HepG2 (cell line): ENCODE measurements around the gene NYNRIN. TPM values are rescaled to one million over a fixed set of nuclear protein-coding genes. Genes with fewer than 3 reads are reported as not detected.

Experiments
- ATM ChIP-seq: fragments of 450-650 bp; IDR thresholded peaks from 2 replicates; pipeline ENCODE4 v1.7.1; 2017; ENCODE audit warnings: mild to moderate bottlenecking, borderline replicate concordance
- CREB1 ChIP-seq, 2 experiments: fragments of 450-650 bp in 1 of 2; IDR thresholded peaks; 2 replicates each; pipeline ENCODE4 v1.6.1; 2016 to 2017; ENCODE audit warnings: control low read depth in 1 of 2, mild to moderate bottlenecking in 1 of 2, missing compliant biosample characterization in 1 of 2, missing genetic modification characterization in 1 of 2
- ETV6 ChIP-seq: sonication (generic); formaldehyde crosslinking; conservative IDR thresholded peaks from 2 replicates; pipeline ENCODE4 v1.4.0; 2020; ENCODE audit warnings: missing genetic modification reagents
- FOXA3 ChIP-seq: IDR thresholded peaks from 2 replicates; pipeline ENCODE4 v1.6.1; 2016; ENCODE audit warnings: missing genetic modification reagents, missing compliant biosample characterization
- HHEX ChIP-seq: IDR thresholded peaks from 2 replicates; pipeline ENCODE4 v1.6.1; 2016; ENCODE audit warnings: control low read depth
- HMG20B ChIP-seq: conservative IDR thresholded peaks from 2 replicates; pipeline ENCODE4 v1.6.1; 2016; ENCODE audit warnings: missing genetic modification reagents, missing compliant biosample characterization
- LCORL ChIP-seq, 2 experiments: fragments of 450-650 bp in 1 of 2; sonication (generic) in 1 of 2; formaldehyde crosslinking in 1 of 2; IDR thresholded peaks; 2 replicates each; pipeline versions ENCODE4 v1.5.0 to v1.6.1; 2017 to 2020; ENCODE audit warnings: antibody characterized with exemption in 1 of 2, missing genetic modification reagents in 1 of 2
- RBM39 ChIP-seq: fragments of 200-400 bp; formaldehyde crosslinking; IDR thresholded peaks from one replicate; pipeline ENCODE4 v1.6.1; 2018; ENCODE audit warnings: antibody characterized with exemption, mild to moderate bottlenecking, low read depth, low read length; ENCODE audit not compliant: poor library complexity, severe bottlenecking
- TMF1 ChIP-seq: sonication (generic); formaldehyde crosslinking; IDR thresholded peaks from 2 replicates; pipeline ENCODE4 v1.8.1; 2022; ENCODE audit warnings: low read depth, missing genetic modification reagents
- WIZ ChIP-seq: sonication (generic); formaldehyde crosslinking; IDR thresholded peaks from 2 replicates; pipeline ENCODE4 v1.5.1; 2020; ENCODE audit warnings: mild to moderate bottlenecking, missing genetic modification reagents
- ZBTB8A ChIP-seq: sonication (generic); formaldehyde crosslinking; IDR thresholded peaks from 2 replicates; pipeline ENCODE4 v1.4.0; 2020; ENCODE audit warnings: mild to moderate bottlenecking, low read depth, missing genetic modification reagents, borderline replicate concordance
- ZMAT3 ChIP-seq: sonication (generic); formaldehyde crosslinking; conservative IDR thresholded peaks from 2 replicates; pipeline ENCODE4 v1.7.0; 2021; ENCODE audit warnings: missing genetic modification reagents
- ZNF205 ChIP-seq: IDR thresholded peaks from 2 replicates; pipeline ENCODE4 v1.6.1; 2018; ENCODE audit warnings: missing biosample characterization, missing genetic modification reagents
- polyA plus RNA-seq, 8 experiments: library from polyadenylated mRNA; depleted of rRNA in 3 of 8; stranded (reverse) in 7 of 8; unstranded in 1 of 8; fragments of >200 nt; fragmentation: Illumina TruSeq in 4 of 8; extraction: Trizol in 4 of 8; gene quantifications; 2 replicates each; pipeline versions ENCODE4 v1.2.1 to v1.2.3, GENCODE V29; 2011 to 2016; ENCODE audit warnings: low read depth in 4 of 8, missing spikeins in 1 of 8, mixed read lengths in 1 of 8; ENCODE audit not compliant: insufficient read depth in 1 of 8
- total RNA-seq, 5 experiments: library from RNA; depleted of rRNA; stranded (reverse); fragments of >200 nt; fragmentation: Illumina TruSeq; extraction: Trizol; gene quantifications; 2 replicates each; pipeline ENCODE4 v1.2.3, GENCODE V29; 2016; ENCODE audit warnings: low read depth in 1 of 5
- TF ChIP-seq, protein P1 (sequence below), 2 experiments: sonication (generic) in 1 of 2; formaldehyde crosslinking in 1 of 2; IDR thresholded peaks; 2 replicates each; pipeline versions ENCODE4 v1.4.0 to v1.6.1; 2016 to 2020; ENCODE audit warnings: borderline replicate concordance in 1 of 2, low read depth in 1 of 2, mild to moderate bottlenecking in 1 of 2, missing genetic modification reagents in 1 of 2
- TF ChIP-seq, protein P2 (sequence below): sonication (generic); formaldehyde crosslinking; IDR thresholded peaks from 2 replicates; pipeline ENCODE4 v1.5.1; 2020; ENCODE audit warnings: missing genetic modification reagents, mild to moderate bottlenecking, borderline replicate concordance
- TF ChIP-seq, protein P3 (sequence below): sonication (generic); formaldehyde crosslinking; IDR thresholded peaks from 2 replicates; pipeline ENCODE4 v1.5.0; 2020; ENCODE audit warnings: missing genetic modification reagents
- TF ChIP-seq, protein P4 (sequence below): sonication (generic); formaldehyde crosslinking; IDR thresholded peaks from 2 replicates; pipeline ENCODE4 v1.5.1; 2020; ENCODE audit warnings: mild to moderate bottlenecking, missing genetic modification reagents, moderate library complexity
- TF ChIP-seq, protein P5 (sequence below): IDR thresholded peaks from 2 replicates; pipeline ENCODE4 v1.6.1; 2018; ENCODE audit warnings: missing genetic modification reagents

The NYNRIN gene
- total and polyA plus RNA-seq, 2 of the 13 experiments (the other 11 are each of a cell fraction or from before 2014, with no cell fraction given): 0.63 to 1.1 TPM

DNA sequence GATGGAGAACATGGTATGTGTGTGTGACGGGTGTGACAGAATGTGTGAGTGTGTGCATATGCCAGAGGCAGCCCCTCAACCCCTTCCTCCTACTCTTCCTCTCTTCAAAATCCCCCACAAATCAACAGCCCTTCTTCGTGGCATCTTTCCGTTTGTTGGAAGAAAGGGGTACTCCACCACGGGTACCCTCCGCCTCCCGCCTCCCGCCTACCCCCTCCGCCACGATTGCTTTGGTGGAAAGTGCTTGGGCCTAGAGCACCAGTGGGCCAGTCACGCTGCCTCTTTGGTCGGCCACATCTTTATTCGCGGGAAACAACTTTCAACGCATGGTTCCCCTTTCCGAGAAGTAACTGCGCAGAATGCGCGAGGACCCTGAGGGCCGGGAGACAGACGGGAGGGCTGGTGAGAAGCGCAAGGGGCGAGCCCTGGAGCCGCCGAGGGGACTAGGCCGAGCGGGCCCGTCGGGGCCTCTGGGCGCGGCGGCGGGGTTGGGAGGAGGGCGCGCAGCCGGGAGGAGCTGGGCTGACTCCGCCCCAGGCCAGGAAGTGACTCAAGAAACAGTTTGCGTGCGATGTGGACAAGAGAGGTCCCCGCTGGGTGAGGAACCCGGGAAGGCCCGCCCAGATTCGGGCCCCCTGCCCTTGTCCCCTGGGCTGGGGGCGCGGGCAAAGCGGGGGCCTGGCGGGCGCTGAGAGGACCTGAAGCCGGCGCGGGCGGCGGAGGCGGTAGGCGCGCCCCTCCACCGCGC lies 30.8 kb downstream of the NYNRIN start, which contains the start of the genes CBLN3 and KHNYN (continued):
- TF ChIP-seq, protein P1, sequence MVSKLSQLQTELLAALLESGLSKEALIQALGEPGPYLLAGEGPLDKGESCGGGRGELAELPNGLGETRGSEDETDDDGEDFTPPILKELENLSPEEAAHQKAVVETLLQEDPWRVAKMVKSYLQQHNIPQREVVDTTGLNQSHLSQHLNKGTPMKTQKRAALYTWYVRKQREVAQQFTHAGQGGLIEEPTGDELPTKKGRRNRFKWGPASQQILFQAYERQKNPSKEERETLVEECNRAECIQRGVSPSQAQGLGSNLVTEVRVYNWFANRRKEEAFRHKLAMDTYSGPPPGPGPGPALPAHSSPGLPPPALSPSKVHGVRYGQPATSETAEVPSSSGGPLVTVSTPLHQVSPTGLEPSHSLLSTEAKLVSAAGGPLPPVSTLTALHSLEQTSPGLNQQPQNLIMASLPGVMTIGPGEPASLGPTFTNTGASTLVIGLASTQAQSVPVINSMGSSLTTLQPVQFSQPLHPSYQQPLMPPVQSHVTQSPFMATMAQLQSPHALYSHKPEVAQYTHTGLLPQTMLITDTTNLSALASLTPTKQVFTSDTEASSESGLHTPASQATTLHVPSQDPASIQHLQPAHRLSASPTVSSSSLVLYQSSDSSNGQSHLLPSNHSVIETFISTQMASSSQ (IDR thresholded peaks at IDR 0.05; ENCODE audit: low read depth): no peak
- TF ChIP-seq, protein P1 (CRISPR knock-in tag; IDR thresholded peaks at IDR 0.05; ENCODE audit: borderline replicate concordance): peak; percentile 83
- TF ChIP-seq, protein P2, sequence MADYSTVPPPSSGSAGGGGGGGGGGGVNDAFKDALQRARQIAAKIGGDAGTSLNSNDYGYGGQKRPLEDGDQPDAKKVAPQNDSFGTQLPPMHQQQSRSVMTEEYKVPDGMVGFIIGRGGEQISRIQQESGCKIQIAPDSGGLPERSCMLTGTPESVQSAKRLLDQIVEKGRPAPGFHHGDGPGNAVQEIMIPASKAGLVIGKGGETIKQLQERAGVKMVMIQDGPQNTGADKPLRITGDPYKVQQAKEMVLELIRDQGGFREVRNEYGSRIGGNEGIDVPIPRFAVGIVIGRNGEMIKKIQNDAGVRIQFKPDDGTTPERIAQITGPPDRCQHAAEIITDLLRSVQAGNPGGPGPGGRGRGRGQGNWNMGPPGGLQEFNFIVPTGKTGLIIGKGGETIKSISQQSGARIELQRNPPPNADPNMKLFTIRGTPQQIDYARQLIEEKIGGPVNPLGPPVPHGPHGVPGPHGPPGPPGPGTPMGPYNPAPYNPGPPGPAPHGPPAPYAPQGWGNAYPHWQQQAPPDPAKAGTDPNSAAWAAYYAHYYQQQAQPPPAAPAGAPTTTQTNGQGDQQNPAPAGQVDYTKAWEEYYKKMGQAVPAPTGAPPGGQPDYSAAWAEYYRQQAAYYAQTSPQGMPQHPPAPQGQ (CRISPR knock-in tag): 0 out of 2 replicates have a peak, but pooled peaks have one; percentile 84
- TF ChIP-seq WIZ (CRISPR knock-in tag) (no peak; the same call in 1 of the 2 replicates), CREB1 (IDR thresholded peaks at IDR 0.05) (peak; percentile 15; the same call in 1 of the 2 replicates), CREB1 (CRISPR knock-in tag; IDR thresholded peaks at IDR 0.05) (no peak), HHEX (CRISPR knock-in tag) (no peak), ZMAT3 (CRISPR knock-in tag) (peak; percentile 93), LCORL (IDR thresholded peaks at IDR 0.05) (no peak), LCORL (CRISPR knock-in tag; IDR thresholded peaks at IDR 0.05) (peak; percentile 72), FOXA3 (CRISPR knock-in tag) (peak; percentile 51; the same call in 1 of the 2 replicates), ZBTB8A (peak; percentile 99), TMF1 (CRISPR knock-in tag) (0 out of 2 replicates have a peak, but pooled peaks have one; percentile 83), RBM39 (peak; percentile 98), ZNF205 (no peak; the same call in 1 of the 2 replicates), ETV6 (peak; percentile 37; the same call in 1 of the 2 replicates), ATM (no peak), HMG20B (peak; percentile 74)
- TF ChIP-seq, protein P3, sequence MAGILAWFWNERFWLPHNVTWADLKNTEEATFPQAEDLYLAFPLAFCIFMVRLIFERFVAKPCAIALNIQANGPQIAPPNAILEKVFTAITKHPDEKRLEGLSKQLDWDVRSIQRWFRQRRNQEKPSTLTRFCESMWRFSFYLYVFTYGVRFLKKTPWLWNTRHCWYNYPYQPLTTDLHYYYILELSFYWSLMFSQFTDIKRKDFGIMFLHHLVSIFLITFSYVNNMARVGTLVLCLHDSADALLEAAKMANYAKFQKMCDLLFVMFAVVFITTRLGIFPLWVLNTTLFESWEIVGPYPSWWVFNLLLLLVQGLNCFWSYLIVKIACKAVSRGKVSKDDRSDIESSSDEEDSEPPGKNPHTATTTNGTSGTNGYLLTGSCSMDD (CRISPR knock-in tag): 0 out of 2 replicates have a peak, but pooled peaks have one; percentile 12
- TF ChIP-seq, protein P4, sequence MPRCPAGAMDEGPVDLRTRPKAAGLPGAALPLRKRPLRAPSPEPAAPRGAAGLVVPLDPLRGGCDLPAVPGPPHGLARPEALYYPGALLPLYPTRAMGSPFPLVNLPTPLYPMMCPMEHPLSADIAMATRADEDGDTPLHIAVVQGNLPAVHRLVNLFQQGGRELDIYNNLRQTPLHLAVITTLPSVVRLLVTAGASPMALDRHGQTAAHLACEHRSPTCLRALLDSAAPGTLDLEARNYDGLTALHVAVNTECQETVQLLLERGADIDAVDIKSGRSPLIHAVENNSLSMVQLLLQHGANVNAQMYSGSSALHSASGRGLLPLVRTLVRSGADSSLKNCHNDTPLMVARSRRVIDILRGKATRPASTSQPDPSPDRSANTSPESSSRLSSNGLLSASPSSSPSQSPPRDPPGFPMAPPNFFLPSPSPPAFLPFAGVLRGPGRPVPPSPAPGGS (CRISPR knock-in tag): peak; percentile 86
- TF ChIP-seq, protein P5, sequence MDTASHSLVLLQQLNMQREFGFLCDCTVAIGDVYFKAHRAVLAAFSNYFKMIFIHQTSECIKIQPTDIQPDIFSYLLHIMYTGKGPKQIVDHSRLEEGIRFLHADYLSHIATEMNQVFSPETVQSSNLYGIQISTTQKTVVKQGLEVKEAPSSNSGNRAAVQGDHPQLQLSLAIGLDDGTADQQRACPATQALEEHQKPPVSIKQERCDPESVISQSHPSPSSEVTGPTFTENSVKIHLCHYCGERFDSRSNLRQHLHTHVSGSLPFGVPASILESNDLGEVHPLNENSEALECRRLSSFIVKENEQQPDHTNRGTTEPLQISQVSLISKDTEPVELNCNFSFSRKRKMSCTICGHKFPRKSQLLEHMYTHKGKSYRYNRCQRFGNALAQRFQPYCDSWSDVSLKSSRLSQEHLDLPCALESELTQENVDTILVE (CRISPR knock-in tag): no peak; the same call in 1 of the 2 replicates
